K562 (cell line): ENCODE results near the gene EML3. TPM values are rescaled to one million over a fixed set of nuclear protein-coding genes. Genes with fewer than 3 reads are reported as not detected.
A peak's percentile ranks its signal among the peaks of the same experiment; 100 is the strongest.

Experiments used
- ARNT ChIP-seq, 2 experiments: fragments of 450-650 bp; IDR thresholded peaks; 2 replicates each; pipeline ENCODE4 v1.6.1; 2016; ENCODE audit warnings: mild to moderate bottlenecking in 1 of 2
- ATF1 ChIP-seq, 2 experiments: fragments of 450-650 bp in 1 of 2; IDR thresholded peaks; 2 replicates each; pipeline ENCODE4 v1.6.1; 2016; ENCODE audit warnings: missing compliant biosample characterization in 1 of 2, missing genetic modification characterization in 1 of 2
- CBX3 ChIP-seq, 2 experiments: IDR thresholded peaks; 1 replicate in 1 of 2; 2 replicates in 1 of 2; pipeline ENCODE4 v1.6.1; 2012; ENCODE audit warnings: inconsistent platforms in 2 of 2, low read length in 2 of 2, borderline replicate concordance in 1 of 2, control low read depth in 1 of 2
- CEBPZ ChIP-seq: fragments of 150-350 bp; IDR thresholded peaks from 2 replicates; pipeline ENCODE4 v1.6.1; 2014; ENCODE audit warnings: low read depth, mild to moderate bottlenecking, low read length, borderline replicate concordance
- CHD4 ChIP-seq: fragments of 200-600 bp; sonication (generic); IDR thresholded peaks from 3 replicates; pipeline ENCODE4 v1.6.1; 2012; ENCODE audit warnings: low read depth, mild to moderate bottlenecking, mixed read lengths, low read length, inconsistent platforms; ENCODE audit not compliant: insufficient read depth, insufficient replicate concordance, poor library complexity, severe bottlenecking
- HDAC2 ChIP-seq: fragments of 450-650 bp; IDR thresholded peaks from 2 replicates; pipeline ENCODE4 v1.6.1; 2016; ENCODE audit warnings: mild to moderate bottlenecking
- ILK ChIP-seq: fragments of 450-650 bp; IDR thresholded peaks from 2 replicates; pipeline ENCODE4 v1.6.1; 2016; ENCODE audit warnings: missing genetic modification characterization, low read depth, mild to moderate bottlenecking, missing compliant biosample characterization, moderate library complexity, borderline replicate concordance
- KAT2B ChIP-seq: IDR thresholded peaks from one replicate; pipeline ENCODE4 v1.6.1; 2012; ENCODE audit warnings: low read depth, mild to moderate bottlenecking, control low read depth, inconsistent platforms, low read length, moderate library complexity
- KAT8 ChIP-seq: fragments of 450-650 bp; IDR thresholded peaks from 2 replicates; pipeline ENCODE4 v1.6.1; 2016; ENCODE audit warnings: low read depth, mild to moderate bottlenecking
- KLF6 ChIP-seq: fragments of 250-450 bp; sonication (Bioruptor Pico); IDR thresholded peaks from 2 replicates; pipeline ENCODE4 v1.4.0; 2020; ENCODE audit warnings: mild to moderate bottlenecking, moderate library complexity, borderline replicate concordance
- MED1 ChIP-seq: sonication (generic); formaldehyde crosslinking; IDR thresholded peaks from 2 replicates; pipeline ENCODE4 v1.8.1; 2023; ENCODE audit warnings: missing genetic modification reagents, borderline replicate concordance
- MLLT1 ChIP-seq, 2 experiments: fragments of 450-650 bp; IDR thresholded peaks; 2 replicates each; pipeline ENCODE4 v1.6.1; 2016
- MXI1 ChIP-seq: IDR thresholded peaks from 2 replicates; pipeline ENCODE4 v1.6.1; 2011; ENCODE audit warnings: low read depth, mild to moderate bottlenecking, improper control_type of control experiment, low read length
- POU5F1 ChIP-seq: fragments of 150-350 bp; IDR thresholded peaks from 2 replicates; pipeline ENCODE4 v1.6.1; 2014; ENCODE audit warnings: borderline replicate concordance, low read length, low read depth, mild to moderate bottlenecking; ENCODE audit not compliant: partially characterized antibody
- RAD21 ChIP-seq, 2 experiments: fragments of 250-450 bp in 1 of 2; fragments of 450-650 bp in 1 of 2; sonication (Bioruptor Pico) in 1 of 2; formaldehyde crosslinking in 1 of 2; IDR thresholded peaks in 1 of 2; conservative IDR thresholded peaks in 1 of 2; 2 replicates each; pipeline versions ENCODE4 v1.4.0 to v1.8.0; 2020 to 2022; ENCODE audit warnings: mild to moderate bottlenecking in 2 of 2, moderate library complexity in 1 of 2
- SRSF3 ChIP-seq: fragments of 200-400 bp; formaldehyde crosslinking; IDR thresholded peaks from 2 replicates; pipeline ENCODE4 v1.6.1; 2016; ENCODE audit warnings: mild to moderate bottlenecking, low read length, moderate library complexity; ENCODE audit not compliant: insufficient read depth
- TAF9B ChIP-seq: fragments of 450-650 bp; IDR thresholded peaks from 2 replicates; pipeline ENCODE4 v1.6.1; 2018; ENCODE audit warnings: mild to moderate bottlenecking; ENCODE audit not compliant: partially characterized antibody
- TEAD2 ChIP-seq: fragments of 450-650 bp; IDR thresholded peaks from 2 replicates; pipeline ENCODE4 v1.6.1; 2016; ENCODE audit warnings: missing genetic modification characterization, control low read depth, missing compliant biosample characterization
- THRAP3 ChIP-seq: fragments of 450-650 bp; IDR thresholded peaks from 2 replicates; pipeline ENCODE4 v1.6.1; 2016; ENCODE audit warnings: mild to moderate bottlenecking, inconsistent platforms, borderline replicate concordance
- ZNF668 ChIP-seq: fragments of 250-450 bp; sonication (Bioruptor Pico); IDR thresholded peaks from 2 replicates; pipeline ENCODE4 v1.8.0; 2022; ENCODE audit warnings: mild to moderate bottlenecking, inconsistent platforms
- ZNF778 ChIP-seq: fragments of 450-650 bp; formaldehyde crosslinking; IDR thresholded peaks from 2 replicates; pipeline ENCODE4 v1.4.0; 2020; ENCODE audit warnings: mild to moderate bottlenecking, moderate library complexity
- polyA plus RNA-seq, 8 experiments: library from polyadenylated mRNA; depleted of rRNA in 4 of 8; stranded (reverse) in 5 of 8; unstranded in 3 of 8; fragments of >200 nt; fragmentation: Nextera tagmentation in 2 of 8; fragmentation: Illumina TruSeq in 1 of 8; extraction: Ambion mirVana in 2 of 8; extraction: Trizol in 1 of 8; gene quantifications; 2 replicates each; pipeline versions ENCODE4 v1.2.1 to v1.2.3, GENCODE V29; 2011 to 2014; ENCODE audit warnings: inconsistent platforms in 1 of 8, missing spikeins in 1 of 8
- total RNA-seq, 7 experiments: library from RNA; depleted of rRNA in 6 of 7; stranded (reverse); fragments of >200 nt in 6 of 7; fragmentation: Illumina TruSeq in 2 of 7; extraction: Trizol in 2 of 7; gene quantifications; 2 replicates each; pipeline versions ENCODE4 v1.2.1 to v1.2.3, GENCODE V29; 2011 to 2021; ENCODE audit warnings: low replicate concordance in 1 of 7

Gene EML3
- total and polyA plus RNA-seq, 9 of the 15 experiments (the other 6 are each of a cell fraction or from before 2014, with no cell fraction given) = 0.32 to 90.5 (median 26.4) TPM

GRCh38 chr11:62612366-62613290 lies at the start of gene EML3, which contains the start of gene ROM1 (continued):
- TF ChIP-seq ZNF668 (CRISPR knock-in tag) (no peak), MXI1 (no peak), TEAD2 (tag) (no peak), KAT8 (no peak), THRAP3 (no peak), ARNT (IDR thresholded peaks at IDR 0.05) (no peak), RAD21 (CRISPR knock-in tag; conservative IDR thresholded peaks at IDR 0.05 in 1 of 2, IDR thresholded peaks at IDR 0.05 in 1 of 2) (peak; percentile 56 to 64), ZNF778 (CRISPR knock-in tag) (no peak), MED1 (CRISPR knock-in tag) (no peak), TAF9B (no peak), KLF6 (no peak), KAT2B (no peak), ATF1 (CRISPR knock-in tag; IDR thresholded peaks at IDR 0.05) (no peak), ATF1 (tag; IDR thresholded peaks at IDR 0.05) (no peak; the same call in 1 of the 2 replicates), POU5F1 (no peak), CBX3 (IDR thresholded peaks at IDR 0.05; ENCODE audit: borderline replicate concordance in 1 of 2, low read length in 2 of 2) (0 out of 3 replicates have a peak, but pooled peaks of 1 of the 2 experiments have one; percentile 15), CHD4 (no peak), CEBPZ (no peak), MLLT1 (IDR thresholded peaks at IDR 0.05) (peak in 1 of 2 experiments; percentile 81; a peak in 1 of 4 replicates), ILK (no peak), HDAC2 (no peak), SRSF3 (no peak)
